EH (cell line): ENCODE results near the gene ATP2C1.
A peak's percentile ranks its signal among the peaks of the same experiment; 100 is the strongest.
"Not testable (repeated sequence)": the region's sequence is repeated elsewhere in the genome, so short reads cannot be mapped to it uniquely, and the experiment has no call there.

Experiments used
- DNase-seq: peaks from one replicate; pipeline ENCODE4 v3.0.0-alpha.2; 2015; ENCODE audit warnings: low read depth

ATP2C1 gene, protein sequence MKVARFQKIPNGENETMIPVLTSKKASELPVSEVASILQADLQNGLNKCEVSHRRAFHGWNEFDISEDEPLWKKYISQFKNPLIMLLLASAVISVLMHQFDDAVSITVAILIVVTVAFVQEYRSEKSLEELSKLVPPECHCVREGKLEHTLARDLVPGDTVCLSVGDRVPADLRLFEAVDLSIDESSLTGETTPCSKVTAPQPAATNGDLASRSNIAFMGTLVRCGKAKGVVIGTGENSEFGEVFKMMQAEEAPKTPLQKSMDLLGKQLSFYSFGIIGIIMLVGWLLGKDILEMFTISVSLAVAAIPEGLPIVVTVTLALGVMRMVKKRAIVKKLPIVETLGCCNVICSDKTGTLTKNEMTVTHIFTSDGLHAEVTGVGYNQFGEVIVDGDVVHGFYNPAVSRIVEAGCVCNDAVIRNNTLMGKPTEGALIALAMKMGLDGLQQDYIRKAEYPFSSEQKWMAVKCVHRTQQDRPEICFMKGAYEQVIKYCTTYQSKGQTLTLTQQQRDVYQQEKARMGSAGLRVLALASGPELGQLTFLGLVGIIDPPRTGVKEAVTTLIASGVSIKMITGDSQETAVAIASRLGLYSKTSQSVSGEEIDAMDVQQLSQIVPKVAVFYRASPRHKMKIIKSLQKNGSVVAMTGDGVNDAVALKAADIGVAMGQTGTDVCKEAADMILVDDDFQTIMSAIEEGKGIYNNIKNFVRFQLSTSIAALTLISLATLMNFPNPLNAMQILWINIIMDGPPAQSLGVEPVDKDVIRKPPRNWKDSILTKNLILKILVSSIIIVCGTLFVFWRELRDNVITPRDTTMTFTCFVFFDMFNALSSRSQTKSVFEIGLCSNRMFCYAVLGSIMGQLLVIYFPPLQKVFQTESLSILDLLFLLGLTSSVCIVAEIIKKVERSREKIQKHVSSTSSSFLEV

DNA sequence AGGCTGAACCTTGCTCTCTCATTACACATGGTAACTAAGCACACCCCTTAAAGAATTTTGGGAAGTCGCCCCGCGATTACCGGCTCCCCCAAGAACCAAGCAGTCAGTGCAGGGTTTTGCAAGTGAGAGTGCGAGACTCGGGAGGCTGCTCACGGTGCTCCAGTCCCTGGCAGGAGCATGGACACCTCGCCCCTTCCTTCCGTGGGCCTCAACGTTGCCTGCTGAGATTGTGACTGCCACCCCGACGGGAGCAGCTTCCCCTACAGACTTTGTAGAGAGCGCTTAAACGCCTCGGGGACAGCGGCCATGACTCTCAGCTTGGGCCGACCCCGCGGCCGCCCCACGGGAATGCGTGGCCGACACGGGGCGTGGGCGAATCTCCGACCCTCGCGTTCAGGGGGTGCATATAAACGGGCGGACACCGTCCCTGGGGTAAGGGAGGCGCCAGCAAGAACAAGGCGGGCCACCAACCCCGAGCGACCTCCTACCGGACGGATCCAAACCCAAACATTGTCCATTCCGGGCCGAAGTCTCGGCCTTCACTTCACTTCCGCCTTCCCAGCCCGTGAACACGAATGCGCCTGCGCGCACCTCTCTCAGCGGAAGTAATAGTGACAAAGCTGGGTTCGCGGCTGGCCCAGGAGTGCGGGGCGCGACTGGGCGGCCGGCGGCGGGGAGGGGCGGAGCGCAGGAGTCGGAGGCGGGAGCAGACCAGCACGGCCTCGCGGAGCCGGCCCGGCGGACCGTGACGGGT is at the start of gene ATP2C1:
TSS of gene ATP2C1 (plus strand) at position 709 of the 754 bp plus-strand sequence. CDS start 686 bp downstream, outside the sequence.
- peak; percentile 97 for DNase-seq

DNA sequence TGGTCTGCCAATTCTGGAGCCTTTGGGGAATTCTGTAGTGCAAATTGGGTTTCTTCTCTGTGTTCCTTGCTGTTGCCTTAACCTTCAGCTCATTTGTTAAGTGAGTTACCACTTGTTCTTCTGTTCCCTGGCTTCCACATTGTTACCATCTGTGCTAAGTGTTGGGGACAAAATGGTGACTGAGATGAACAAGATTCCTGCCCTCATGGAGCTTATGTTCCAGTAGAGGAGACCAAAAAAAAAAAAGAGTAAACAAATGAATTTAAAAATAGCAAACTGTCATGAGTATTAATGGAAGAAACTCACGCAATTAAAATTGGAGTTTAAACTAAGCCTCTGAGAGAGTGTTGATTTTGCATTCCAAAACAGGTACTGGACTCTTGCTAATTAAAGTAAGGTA is 49.4 kb upstream of the ATP2C1 start:
- no peak for DNase-seq

DNA sequence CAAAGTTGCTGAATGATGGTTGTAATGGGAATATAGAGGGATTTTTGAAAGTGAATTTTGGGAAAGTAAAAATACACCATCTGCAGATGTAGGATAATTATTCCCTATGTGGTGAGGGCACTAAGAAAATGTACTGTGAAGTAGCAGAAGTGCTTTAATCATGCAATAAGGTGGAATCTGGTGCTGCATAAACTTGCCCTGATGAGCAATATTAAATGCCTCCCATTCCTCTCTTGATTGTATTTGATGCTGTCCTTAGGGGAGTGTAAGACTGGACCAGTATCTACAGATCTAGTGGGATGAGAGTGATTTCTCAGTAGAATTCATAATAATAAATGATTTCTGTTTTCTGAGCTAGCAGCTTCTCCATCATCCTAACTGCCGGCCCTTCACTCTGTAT is 47.7 kb upstream of the ATP2C1 start:
- DNase-seq: no peak

DNA sequence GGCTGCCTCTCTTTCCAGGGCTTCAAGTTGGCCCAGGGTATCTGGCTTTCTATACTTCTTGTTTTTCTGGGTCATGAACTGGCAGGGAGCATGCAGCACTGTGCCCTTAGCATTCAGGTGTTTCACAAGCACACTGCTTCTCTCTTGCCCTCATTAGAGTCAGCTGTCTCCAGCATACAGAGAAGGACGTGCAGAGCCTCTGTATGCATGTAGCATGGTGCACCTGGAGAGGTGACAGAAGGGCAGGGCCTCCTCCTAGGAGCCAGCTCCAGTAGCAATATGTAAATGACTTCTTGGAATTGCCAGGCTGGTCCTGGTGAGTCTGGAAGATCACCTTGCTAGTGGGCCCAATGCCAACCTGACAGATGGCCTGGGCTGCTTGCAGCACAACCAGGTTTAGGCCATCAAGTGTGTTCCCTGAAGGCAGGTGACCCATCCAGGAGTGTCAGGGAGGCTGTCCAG is 44.8 kb upstream of the ATP2C1 start:
- DNase-seq: no peak

DNA sequence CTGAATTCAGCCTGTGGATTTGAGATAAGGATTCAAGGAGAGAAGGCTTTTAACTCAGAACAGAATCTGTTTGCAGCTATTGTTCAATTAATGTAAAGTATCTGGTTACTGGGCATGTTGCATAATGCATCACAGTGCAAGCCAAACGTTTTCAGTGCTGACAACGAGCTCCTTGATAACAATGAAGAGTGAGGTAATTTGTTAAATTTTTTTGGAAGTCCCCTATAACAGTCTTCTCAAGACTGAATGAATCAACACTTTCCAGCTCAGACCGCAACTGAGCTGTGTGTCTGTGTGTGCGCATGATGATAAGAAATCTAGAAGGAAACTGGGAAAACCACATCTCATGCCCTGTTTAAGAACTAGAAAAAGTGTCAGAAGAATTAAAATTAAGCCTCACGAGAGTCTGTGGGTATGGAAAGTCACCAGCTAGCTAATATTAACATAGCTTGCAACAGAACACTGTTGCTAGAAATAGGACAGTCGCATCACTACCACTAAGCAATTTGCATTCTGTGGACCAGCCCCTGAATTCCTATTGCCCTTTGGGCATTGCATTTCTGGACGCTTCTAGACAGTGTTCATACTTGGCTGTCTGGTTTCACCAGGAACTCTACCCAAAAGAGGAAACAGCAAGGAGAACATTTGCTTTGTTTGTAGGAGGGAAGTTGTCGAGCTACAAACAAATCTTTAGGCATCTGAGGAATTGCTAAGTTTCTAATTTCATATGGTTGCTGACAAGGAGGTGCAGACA is 43.7 kb upstream of the ATP2C1 start:
- DNase-seq: peak; percentile 10

DNA sequence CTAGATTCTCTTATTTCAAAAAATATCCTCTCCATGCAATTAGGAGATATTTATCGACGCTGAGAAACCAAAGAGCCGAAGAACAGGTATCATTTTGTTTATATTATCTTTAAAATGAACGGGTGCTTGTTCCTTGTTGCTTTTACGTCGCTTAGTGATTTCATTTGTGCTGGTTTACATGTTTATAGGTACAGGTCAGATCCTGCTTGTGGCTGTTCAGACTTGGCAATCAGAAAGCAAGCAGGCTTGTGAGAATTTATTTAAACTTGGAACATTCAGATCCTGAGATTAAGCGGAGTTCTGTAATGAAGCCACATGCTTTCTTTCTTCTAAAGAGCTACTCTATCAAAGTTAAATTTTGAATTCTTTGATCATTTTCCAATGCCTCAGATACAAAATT is 43.0 kb upstream of the ATP2C1 start:
- no peak for DNase-seq

DNA sequence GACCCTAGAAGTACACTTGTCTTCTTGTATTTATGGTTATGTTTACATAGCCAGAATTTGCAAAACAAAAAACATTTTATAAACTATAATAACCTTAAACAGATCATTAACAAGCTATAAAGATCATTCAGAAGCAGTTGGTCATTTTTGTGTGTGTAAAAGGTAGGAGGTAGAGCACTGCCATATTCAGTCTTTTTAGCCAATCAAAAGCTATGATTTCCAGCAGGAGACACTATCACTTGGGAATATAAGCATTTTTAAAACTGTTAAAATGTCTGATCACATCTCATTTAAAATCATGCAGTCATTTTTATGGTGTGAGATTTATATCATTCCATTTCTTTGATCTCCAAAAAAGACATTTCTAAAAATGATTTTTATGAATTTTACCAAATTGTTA is 42.6 kb upstream of the ATP2C1 start:
- no peak for DNase-seq

DNA sequence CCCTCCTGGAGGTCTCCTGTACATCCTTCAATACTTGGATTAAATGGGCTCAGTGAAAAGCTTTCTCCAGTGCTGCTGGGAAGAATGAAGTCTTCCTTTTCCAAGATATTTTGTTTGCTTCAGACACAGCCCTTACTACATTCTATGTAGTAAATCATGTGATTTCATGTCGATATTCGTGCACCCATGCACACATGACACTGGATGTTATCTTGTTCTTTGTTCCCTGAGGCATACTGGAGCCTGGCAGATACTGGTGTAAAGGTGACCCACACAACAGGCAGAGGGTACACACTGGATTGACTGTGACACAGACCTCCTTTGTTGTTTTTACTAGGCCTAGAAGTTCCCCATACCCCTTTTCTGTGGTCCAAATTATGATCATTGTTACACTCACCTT is 40.3 kb upstream of the ATP2C1 start:
- DNase-seq: no peak

DNA sequence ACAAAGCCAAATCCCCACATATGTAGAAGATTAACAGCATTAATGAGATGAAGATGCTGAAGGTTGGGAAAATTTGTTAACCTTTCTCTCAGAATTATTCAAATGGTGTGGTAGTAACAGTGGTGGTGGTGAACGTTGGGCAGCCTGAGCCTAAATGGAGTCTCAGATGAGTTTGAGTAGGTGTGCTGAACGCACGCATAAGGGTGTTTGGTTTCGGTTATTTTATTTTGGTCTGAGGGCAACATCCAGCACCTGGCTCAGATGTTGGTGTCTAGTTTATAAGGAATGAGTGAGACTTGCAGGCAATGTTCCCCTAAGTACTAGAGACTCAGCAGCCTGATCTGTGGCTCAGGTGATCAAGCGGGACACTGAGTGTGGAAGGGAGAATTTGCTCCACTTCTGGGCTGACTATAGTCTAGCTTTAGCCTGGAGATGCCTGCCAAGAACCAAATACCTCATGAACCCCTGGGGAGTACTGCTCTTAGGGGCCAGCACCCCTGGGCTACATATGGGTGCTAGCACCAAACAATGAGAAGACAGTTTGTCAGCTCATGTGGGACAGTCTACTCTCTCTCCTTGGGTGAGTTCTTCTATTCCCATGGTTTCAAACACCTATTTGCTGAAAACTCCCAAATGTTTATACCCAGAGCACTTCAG is 39.5 kb upstream of the ATP2C1 start:
- no peak for DNase-seq

DNA sequence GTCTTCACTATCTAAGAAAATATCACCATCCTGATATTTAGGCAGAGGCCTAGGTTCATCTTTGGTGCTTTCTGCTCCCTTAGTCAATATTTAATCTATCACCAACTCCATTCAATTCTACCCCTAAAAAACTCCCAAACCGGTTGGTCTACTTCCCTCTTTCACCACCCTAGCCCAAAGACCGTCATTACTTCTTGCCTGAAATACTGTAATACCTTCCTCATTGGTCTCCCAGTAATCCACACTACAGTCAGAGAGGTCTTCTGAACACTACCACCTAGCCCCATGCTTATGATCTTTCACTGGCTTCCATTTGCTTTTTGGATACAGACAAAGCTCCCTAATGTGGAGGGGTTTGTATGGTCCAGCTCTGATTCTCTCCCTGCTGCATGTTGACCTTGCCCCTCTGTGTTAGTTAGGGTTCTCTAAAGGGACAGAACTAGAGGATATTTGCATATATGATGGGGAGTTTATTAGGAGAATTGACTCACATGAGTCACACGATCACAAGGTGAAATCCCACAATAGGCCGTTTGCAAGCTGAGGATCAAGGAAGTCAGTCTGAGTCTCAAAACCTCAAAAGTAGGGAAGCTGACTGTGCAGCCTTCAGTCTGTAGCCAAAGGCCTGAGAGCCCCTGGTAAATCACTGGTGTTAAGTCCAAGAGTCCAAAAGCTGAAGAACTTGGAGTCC is 36.4 kb upstream of the ATP2C1 start:
- DNase-seq: no peak

DNA sequence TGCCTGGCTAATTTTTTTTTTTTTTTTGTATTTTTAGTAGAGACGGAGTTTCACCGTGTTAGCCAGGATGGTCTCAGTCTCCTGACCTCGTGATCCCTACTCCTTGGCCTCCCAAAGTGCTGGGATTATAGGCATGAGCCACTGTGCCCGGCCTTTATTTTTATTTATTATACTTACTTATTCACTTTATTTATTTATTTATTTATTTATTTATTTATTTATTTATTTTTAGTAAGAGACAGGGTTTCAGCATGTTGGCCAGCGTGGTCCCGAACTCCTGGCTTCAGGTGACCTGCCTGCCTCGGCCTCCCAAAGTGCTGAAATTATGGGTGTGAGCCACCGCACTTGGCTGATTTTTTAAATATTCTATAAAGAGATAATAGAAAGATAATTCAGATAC is 31.8 kb upstream of the ATP2C1 start:
- not testable (repeated sequence) for DNase-seq

DNA sequence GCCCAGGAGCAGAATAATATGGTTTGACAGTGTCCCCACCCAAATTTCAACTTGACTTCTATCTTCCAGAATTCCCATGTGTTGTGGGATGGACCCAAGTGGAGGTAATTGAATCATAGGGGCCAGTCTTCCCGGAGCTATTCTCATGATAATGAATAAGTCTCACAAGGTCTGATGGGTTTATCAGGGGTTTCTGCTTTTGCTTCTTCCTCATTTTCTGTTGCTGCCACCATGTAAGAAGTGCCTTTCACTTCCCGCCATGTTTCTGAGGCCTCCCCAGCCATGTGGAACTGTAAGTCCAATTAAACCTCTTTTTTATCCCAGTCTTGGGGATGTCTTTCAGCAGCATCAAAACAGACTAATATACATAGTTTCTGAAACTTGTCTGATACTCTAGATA is 28.4 kb upstream of the ATP2C1 start:
- DNase-seq: no peak

DNA sequence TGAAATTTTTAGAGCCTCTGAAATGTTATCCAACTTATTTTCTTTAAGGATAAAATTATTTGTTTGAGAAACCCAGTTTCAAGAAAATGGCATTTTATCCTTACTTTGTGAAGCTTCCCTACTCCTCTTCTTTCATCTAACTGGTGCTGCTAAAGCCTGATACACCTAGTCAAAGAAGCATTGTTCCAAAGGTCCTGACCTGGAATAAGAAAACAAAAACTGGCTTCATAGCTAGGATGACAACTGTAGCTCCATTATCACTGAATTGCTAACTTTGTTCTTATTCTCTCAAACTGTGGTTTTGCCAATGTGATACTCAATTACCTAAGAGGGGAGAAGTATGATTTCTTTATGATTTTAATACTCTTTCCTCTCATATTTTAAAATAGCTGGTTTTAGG is 27.6 kb upstream of the ATP2C1 start:
- no peak for DNase-seq

DNA sequence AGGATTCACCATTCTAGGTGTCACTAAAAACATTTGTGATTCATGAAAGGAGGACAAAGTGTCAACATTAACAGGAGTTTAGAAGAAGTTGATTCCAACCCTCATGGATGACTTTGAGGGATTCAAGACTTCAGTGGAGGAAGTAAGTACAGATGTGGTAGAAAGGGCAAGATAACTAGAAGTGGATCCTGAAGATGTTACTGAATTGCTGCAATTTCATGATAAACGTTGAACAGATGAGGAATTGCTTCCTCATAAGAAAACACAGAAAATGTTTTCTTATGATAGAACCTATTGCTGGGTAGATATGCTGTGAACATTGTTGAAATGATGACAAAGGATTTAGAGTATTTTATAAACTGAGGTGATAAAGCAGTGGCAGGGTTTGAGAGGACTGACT is 23.5 kb upstream of the ATP2C1 start:
- no peak for DNase-seq

DNA sequence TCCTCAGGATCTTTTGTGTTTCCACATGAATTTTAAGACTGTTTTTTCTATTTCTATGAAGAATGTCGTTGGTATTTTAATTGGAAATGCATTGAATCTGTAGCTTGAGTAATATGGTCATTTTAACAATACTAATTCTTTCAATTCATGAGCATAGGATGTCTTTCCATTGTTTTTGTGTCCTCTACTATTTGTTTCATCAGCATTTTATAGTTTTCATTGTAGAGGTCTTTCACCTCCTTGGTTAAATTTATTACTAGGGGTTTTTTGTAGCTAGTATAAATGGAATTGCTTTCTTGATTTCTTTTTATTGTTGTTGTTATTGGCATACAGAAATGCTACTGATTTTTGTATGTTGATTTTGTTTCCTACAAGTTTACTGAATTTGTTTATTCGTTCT is 17.3 kb upstream of the ATP2C1 start:
- DNase-seq: no peak

DNA sequence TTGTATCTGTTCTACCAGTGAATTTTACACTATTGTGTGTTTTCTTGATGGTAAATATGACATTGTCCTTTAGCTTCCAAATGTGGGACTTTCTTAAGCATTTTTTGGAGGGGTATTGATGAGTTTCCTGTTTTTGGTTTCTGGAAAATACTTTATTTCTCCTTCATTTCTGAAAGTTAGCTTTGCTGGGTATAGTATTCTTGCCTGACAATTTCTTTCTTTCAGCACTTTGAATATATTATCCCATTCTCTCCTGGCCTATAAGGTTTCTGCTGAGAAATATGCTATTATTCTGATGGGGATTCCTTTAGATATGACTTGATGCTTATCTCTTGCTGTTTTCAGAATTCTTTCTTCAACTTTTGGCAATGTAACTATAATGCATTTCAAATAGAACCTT is 15.4 kb upstream of the ATP2C1 start:
- DNase-seq: no peak

DNA sequence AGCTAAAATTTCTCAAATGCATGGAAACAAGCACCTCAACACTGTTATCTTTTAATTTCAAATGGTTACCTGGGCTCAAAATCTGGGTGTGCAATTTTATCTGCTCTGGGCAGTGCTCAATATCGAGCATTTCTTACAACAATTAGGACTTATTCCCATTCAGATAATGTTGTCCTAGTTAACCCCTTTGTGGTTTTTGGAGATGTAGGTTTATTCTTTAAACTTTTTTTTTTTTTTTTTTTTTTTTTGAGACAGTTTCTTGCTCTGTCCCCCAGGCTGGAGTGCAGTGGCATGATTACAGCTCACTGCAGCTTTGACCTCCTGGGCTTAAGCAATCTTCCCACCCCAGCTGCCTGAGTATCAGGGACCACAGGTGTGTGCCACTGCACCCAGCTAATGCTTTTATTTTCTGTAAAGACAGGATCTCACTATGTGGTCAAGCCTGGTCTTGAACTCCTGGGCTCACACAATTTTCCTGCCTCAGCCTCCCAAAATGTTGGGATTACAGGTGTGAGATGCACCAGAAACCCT is 4.4 kb upstream of the ATP2C1 start:
- no peak for DNase-seq

DNA sequence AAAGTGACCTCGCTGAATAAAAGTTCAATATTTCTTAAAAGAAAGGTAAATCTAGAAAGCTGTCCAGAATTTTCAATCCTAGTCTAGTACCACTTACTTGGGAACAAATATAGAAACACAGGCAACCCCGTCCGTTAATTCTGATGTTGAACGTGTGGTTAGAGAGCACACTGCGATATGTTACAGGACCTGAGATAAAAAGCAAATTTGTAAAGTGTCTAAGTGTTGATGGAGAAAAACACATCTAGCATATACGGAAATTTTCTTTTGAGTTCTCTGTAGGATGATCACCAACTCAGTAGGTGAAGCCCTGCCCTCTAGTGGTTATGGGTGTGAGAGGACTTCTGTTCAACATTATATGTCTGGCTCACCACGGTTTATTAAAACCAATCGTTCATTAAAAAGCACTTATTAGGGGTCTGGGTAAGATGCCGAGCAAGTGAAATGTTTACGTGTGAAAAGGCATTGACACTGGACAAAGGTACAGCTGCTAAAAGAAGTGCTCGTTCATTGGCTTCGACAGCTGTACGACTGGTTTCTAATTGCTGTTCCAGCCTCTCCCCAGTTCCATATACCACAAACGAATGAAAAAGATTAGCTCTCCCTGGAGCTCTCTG is 1.0 kb upstream of the ATP2C1 start:
- peak; percentile 76 for DNase-seq

DNA sequence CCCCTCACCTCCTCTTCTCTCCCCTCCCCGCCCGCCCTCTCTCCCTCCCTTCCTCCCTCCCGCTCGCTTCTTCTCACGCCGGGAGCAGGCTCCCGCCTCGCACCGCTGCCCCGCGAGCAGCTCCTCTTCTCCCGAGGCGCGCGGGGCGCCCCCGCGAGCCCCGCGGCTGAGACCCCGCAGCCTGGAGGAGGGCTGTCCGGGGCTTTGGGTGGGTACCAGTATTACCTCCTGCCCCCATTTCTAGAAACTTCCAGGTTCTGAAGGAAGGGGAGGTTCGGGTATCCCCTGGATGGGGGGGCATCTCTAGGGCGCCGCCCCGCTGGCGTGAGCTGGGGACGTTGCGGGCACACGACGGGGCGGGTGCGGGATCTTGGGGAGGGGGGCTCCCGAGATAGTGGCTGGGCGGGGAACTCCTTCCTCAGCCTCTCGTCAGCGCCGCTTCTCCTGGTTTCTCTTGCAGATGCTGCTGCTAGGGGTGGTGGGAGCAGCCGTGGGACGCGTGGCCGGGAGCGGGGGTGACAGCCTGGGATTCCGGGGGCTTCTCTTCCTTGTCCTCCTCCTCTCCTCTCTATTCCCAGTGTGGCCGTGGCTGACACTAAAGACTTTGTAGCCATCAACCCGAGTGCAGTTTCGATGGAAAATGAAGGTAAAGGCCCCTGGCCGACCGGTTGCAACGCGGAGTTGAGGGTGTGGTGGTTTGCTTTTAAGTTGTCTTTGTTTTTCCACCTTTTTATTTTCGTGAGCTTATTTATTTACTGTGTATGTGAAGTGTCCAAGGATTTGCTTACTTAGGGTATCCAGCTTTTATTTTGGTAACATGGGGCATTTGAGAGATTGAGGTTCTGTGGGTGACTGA is 474 bp downstream of the ATP2C1 start:
- DNase-seq: peak; percentile 37
